ENCODE results near the gene MED15. TPM values are rescaled to one million over a fixed set of nuclear protein-coding genes. Genes with fewer than 3 reads are reported as not detected.

MED15 gene
- total and polyA plus RNA-seq, 10 of the 15 experiments (the other 5 are each of a cell fraction or from before 2014, with no cell fraction given) = 1.4 to 75.2 (median 26.9) TPM

GRCh38 chr22:20494978-20495860 is 12.2 kb upstream of the MED15 start, which contains the start of gene KLHL22 (continued):
- TF ChIP-seq ZNF687 (IDR thresholded peaks at IDR 0.05) (peak; percentile 38; the same call in 1 of the 2 replicates), TCF7 (IDR thresholded peaks at IDR 0.05; ENCODE audit: borderline replicate concordance) (no peak), GATAD2B (conservative IDR thresholded peaks at IDR 0.05; ENCODE audit: low read depth) (peak; percentile 66; the same call in 1 of the 2 replicates), POLR2A (IDR thresholded peaks at IDR 0.05; ENCODE audit: low read depth, low read length) (peak; percentile 71), CEBPZ (IDR thresholded peaks at IDR 0.05; ENCODE audit: low read depth, low read length) (no peak), NFXL1 (IDR thresholded peaks at IDR 0.05; ENCODE audit: borderline replicate concordance) (no peak), SUZ12 (IDR thresholded peaks at IDR 0.05; ENCODE audit: unreplicated experiment) (no peak), CTCF (IDR thresholded peaks at IDR 0.05 in 2 of 3, conservative IDR thresholded peaks at IDR 0.05 in 1 of 3; ENCODE audit: control insufficient read depth in 2 of 3, extremely low read depth in 1 of 3, insufficient read depth in 1 of 3, low read depth in 3 of 3, low read length in 3 of 3) (no peak), ZBTB40 (IDR thresholded peaks at IDR 0.05; ENCODE audit: borderline replicate concordance) (no peak), RUNX3 (IDR thresholded peaks at IDR 0.05; ENCODE audit: low read length) (peak; percentile 2; the same call in 1 of the 2 replicates), DPF2 (IDR thresholded peaks at IDR 0.05) (0 out of 2 replicates have a peak, but pooled peaks have one; percentile 57), RELA (IDR thresholded peaks at IDR 0.05; ENCODE audit: borderline replicate concordance, partially characterized antibody) (no peak), EGR1 (IDR thresholded peaks at IDR 0.05; ENCODE audit: borderline replicate concordance in 1 of 2, low read depth in 2 of 2, low read length in 2 of 2) (peak in 1 of 2 experiments; percentile 83; a peak in 2 of 3 replicates)

Measured in GM12878 (cell line).